Cerebellar nuclear complex (tissue), 1 donor: ENCODE data around the gene BCAS3.

Experiments used
- DNase-seq, 2 experiments: peaks; one replicate each; lab custom pipeline; 2025; lab: John Stamatoyannopoulos, UW

The BCAS3 gene

DNA sequence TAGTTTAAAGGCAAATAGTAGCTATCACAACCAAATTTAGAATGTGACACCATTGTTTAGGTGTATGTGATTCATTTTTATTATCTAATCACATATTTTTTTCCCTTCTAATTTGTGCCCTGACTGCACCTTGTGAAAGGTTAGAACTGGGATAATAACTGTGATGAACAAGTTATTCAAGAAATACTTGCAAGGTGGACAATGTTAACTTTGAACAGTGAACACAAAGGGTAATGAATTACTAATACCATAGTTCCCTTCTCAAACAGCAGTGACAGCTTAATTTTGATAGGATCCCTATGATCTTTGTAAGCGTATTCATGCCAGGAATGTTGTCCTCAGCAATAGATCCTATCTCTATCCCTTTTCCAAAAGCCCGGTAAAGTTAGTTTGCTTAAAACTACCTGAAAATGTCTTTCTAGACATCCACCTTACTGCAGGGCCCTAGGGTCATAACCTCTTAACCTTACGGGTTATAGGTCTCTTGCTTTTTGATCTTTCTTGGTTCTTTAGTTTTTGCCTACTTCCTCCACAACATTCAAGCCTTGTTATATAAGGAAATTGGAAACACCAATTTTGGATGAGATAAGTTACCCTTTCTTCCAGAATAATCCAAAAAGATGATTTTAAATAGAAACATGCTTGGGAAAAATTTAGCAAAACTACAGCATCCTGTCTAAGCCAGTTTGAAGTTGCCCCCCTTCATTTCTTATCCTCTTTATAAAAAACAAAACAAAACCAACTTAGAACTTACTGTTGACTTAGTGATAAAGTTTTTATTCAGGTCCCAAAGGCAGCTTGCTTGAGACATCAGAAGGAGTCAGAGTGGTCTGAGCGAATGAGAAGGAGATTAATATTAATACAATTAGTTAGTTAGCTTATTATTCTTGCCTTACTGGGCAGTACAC is 522.0 kb downstream of the BCAS3 start:
- no peak for DNase-seq

DNA sequence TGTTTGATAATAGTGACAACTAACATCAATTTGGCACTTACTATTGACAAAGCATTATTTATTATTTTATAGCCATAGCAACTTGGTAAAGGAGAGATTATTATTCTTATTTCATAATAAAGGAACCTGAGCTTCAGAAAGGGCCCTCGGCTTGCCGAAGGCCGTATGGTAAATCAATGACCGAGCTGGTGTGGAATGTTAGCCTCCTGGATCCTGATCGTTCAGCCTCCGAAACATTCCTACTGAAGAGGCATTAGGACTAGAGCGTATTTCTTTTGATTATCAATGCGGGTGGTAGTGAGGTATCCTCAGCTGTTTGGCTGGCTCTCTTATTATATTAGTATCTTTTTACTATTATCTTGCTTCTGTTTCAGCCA is 522.7 kb downstream of the BCAS3 start:
- no peak for DNase-seq

DNA sequence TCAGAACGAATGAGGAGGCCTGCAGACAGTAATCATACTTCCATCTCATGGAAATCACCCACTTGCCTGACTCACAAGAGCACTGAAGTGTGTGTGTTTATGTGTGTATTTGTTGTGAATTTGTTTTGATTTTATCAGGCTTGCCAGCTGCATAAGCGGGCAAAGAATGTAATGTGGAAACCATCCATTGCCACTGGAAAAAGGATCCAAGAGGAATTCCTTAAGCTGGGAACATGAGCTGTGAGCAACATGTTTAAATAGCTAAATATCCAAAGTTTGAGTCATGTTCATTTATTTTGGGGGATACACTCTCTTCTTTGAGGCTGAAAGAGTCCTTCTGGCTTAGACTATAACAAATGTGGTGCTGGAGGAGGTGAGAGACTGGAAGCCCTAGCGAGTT is 523.6 kb downstream of the BCAS3 start:
- no peak for DNase-seq

DNA sequence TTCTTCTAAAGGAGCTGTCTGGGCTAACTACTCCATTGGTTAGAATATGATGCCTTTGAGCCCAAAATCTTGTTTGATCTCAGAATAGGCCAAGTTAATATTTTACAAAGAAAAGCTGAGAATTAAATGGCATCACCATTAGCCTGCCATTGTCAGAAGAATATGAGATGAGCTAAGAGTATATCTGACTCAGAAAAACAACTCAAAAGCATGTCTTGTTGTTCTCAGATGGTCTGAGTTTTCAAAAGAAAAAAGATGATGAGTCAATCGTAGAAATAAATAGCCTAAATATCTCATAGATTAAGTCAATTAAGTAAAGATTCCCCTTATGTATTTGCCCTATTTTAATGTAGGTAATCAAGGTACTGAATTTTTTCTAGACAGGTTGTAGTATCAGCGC is 524.9 kb downstream of the BCAS3 start:
- no peak for DNase-seq

DNA sequence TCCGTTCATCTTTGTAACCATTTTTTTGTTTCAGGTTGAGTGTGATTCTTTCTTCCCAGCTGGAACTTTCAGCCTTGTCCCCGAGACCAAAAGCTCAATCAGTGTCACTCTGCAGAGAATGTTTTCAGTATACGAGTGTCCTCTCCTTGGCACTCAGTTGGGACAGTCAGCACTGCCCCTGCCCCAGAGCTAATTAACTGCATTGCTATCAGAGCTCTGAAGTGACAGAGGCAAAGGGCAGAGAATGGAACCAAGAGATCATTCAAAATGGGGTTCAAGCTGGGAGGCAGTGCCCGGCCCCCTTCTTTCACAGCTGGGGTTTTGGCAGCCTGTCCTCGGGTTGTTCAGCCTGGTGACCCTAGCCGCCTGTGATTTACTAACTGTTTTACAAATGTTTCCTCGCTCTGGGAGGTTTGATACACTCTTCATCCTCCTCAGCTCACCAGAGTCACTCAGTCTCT is 526.0 kb downstream of the BCAS3 start:
- DNase-seq = no peak

DNA sequence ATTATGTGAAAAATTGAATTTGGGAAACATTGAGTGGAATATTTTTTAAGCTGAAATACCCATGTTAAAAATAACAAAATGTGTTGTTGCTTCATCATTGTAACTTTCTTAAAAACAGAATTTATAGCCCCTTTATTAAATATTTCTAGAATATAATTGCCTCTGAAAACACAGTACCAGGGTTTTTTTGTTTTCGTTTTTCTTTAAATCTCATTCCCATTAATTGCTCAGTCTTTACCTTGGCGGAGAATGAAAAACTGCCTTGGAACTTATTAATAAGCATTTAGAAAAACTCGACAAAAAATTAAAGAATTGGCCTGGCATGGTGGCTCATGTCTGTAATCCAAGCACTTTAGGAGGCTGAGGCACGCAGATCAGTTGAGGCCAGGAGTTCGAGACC is 526.8 kb downstream of the BCAS3 start:
- no peak for DNase-seq

DNA sequence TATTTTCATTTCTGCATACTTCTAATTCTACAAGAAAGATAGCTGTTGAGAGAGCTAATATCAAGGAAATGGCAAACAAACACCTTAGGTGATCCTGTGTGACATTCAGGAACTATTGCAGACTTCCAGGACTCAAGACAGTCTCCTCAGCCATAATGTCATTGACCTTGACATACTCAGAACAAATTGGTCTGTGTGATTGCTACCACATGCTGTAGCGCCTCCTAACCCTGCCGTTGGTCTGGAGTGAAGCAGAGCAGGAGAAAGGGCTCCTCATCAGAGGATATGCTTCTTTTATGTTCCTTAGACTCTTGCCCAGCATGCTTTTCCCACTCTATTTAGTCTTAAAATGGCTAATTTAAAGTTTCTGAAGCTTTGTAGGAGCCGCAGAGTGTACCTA is 527.8 kb downstream of the BCAS3 start:
- DNase-seq = no peak

DNA sequence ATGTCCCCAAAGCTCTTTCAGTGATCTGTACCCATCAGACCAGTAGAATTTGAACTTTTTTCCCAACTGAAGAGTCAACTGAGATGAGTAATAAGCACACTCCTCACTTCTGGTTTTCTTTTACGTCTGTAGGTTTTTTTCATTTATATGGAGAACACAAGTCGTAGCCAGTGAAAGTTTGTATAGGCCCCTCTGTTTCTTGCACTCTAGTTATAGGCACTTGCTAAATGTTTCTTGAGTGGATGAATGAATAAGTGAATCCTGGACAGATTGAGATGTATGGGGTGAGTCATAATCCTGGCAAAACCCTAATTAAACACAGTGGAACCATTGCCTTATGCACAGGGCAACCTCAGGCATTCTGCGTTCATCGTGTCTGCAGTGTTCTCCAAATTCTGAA is 528.3 kb downstream of the BCAS3 start:
- no peak for DNase-seq

DNA sequence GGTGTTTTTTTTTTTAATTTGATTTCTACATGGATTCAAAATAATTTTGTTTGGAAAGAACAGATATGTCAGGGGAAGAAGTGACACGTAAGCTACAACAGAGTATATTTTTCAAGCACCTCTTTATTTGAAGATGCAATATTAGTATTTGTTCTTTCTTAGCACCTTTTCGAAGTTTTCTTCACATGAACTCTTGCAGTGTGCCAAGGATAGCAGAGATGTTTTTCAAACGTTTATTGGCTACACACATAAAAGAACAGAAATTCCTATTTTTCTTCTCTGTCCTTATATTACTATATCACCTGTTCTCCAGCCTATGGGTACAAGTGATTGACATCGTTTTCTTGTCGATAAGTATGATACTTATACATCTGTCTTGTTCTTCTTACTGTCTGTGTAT is 529.3 kb downstream of the BCAS3 start:
- no peak for DNase-seq

DNA sequence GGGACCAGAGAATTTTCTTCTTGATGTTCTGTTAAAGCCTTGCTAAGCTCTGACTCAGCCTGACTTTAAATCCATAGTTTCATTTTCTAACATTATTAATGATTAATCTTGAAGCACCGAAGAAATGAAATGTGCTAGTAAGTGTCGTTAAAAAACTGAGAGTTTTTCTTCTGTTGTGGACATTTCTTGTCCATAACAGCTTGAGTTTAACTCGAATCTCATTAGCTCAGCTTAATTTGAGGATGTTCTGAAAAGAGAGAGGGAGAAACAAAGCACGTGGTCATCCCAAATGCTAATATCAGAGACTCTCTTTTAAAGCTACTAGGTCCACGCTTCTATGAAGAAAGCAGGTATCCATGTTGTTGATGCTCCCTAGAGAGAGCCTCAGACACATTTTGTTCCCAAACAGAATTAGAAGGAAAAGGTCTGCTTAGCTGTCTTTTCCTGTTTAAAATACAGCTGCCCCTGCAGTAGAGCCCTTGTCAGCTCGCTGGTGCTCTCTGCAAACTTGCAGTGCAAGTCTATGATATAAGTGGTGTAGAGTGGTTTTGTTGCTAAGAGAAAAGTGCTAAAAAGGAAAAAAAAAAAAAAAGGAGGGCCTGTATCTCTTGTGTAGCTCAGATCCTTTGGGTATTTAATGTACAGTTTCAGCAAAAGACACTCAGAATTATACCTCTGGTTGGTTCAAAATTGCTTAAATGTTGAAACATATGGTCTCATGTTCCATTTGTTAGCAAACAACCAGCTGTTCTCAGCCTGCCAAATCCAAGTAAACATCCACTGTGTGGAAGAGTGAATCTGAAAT is 530.9 kb downstream of the BCAS3 start:
- DNase-seq = no peak

DNA sequence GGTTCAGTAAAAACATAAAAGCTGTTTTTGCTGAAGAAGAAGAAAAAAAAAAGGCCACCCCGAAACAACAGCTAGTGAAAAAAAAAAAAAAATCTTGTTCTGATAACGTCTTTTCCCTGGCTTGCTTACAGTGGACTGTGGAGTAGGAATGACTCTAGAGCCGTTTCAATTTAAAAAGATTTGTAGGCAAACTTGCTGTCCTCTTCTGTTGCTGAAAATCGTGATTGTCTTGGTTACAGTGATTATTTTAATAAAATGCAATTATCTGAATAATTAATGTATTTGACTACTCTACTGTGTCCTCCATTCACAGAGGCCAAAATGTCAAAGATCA is 531.4 kb downstream of the BCAS3 start:
- DNase-seq = no peak

DNA sequence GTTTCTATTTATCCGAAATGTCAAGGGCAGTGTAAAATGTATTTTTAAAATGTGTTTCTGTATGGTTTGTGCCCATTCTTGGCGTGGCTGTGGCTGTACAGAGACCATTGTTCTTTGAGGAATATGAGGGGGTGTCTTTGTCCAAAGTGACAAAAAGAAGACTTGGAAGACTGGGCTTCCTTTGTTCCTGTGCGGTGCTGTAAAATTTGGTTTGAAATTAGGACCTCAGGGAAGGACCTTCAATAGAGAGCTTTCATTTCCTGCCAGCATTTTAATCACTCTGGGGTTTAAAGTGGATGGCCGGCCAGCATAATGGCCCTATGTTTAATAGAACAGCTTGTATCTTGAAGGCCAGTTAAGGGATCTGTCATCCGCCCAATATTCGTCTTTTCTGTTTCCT is 531.9 kb downstream of the BCAS3 start:
- no peak for DNase-seq

DNA sequence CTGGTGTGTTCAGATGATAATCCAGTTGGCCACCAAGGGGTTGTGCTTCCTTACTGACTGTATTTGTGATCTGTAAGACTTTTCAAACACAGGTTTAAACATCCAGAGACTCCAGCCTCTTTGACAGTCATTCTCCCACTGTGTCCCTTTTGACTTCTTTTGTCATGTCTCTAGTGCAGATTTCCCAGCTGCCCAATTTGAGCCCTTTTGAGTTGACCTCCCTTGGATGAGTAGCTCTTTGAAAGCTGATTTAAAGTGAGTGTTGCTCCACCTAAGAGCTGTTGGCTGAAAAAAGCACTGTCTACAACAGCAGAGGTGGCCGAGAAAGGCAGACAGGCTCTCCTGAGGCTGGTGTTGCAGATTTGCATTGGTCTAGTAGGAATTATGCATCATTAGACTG is 533.6 kb downstream of the BCAS3 start:
- DNase-seq = no peak

DNA sequence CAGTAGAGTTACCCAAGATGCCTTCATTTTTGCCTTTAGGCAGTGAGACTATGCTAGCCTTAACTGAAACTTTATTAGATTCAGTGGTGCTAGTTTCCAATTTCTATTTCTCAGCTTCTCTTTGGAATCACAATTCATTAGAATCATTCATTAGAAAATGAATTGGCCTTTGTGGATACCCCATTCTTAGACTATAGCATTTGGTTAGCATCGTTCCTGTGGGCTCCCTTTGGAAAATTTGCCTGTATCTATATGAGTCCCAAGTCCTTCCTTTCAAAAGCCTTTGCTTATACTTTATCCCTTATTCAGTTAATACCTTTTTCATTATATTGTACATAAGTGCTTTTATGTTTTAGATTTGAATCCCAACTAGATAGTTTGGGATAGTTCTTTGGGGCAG is 535.0 kb downstream of the BCAS3 start:
- DNase-seq = no peak

DNA sequence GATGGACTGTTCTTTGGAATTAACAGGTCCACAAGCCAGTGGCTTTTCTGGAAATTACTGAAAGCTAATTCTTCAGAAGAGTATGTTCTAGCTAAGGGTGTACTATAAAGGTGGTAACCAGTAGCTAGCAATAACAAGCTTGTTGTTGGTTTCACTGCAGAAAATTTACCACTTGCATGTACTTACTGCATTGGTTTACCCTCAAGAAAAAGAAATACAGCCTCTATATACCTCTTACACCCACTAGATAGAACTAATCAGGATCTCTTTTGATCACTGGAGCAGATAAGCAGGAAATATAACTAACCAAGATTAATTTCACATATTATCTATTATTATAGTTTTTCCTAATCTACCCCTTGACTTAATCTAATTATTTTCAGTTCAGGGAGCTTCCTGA is 537.1 kb downstream of the BCAS3 start:
- no peak for DNase-seq

DNA sequence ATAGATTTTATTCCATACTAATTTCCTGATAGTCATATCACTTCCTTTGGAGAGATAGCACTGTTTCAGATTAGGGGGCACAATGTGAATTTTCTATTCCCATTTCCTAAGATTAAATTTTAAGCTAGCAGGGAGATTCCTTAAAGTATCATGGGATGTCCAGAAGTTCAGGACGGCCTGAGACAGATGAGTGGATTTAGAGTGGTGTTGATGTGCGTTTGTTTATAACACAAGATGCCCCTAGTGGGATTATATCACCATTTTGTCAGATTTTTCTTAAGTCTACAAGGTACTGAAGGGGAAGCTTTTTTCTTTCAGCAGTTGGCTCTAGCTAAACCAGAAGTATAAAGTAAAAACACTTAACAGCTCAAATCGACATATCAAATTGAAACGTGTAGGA is 538.4 kb downstream of the BCAS3 start:
- DNase-seq = no peak

DNA sequence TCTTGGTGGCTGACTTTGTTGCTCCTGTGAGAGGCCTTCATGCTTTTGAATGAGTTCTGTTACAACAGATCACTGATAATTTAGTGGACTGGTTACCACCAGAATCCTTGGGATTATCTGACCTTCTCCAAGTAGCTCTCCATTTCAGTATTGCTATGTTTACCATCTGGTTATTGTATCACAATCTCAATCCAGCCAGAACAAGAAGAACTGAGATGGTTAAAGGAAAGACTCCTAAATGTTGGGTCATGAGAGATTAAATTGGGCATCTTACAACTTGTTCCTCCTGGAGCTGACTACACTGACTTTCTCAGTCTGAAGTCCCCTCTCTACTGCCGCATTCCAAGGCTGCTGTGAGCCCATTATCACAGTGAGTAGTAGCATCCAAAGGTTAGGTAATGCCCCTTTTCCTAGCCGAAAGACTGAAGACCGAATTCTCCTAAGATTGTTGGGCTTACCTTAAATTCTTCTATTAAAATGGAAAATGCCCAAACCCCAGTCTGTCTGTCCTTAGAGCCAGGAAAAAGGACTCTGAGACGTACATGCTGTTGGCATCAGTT is 540.3 kb downstream of the BCAS3 start:
- DNase-seq = no peak

DNA sequence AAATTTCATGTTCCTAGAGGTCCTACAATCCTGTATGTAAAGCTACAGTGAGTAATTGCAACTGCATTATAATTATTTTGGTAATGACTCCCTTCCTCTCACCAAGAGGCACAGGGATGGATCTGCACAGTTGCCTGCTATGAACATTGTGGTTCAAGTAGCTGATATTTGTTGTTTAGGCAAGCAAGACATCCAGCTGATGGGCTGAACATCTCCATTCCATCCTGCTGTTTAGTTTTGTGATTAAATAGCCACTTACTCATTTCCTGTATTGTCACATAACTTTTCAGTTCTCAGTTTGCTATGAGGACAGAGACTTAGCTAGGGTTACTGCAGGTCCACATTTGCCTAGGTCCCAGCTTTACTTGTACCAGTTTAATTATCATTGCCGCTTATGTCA is 540.8 kb downstream of the BCAS3 start:
- no peak for DNase-seq

DNA sequence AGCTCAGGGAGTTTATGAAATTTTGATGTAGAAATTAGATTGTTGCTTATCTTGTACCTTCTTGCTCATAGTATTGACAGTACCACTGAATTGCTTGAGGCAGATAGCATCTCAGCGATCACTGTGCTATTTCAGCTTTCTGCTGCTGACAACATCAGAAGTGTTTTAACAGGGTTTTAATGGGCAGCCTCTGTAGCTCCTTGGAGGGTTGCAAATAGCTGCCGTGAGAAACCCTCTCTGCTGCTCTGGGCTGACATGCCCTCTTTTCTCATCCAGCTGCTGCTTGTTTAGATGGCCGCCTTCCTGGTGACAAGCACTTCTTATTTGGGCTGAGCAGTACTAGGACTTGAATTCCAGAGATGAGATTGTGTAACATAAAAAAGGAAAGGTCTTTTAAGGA is 541.8 kb downstream of the BCAS3 start:
- no peak for DNase-seq

DNA sequence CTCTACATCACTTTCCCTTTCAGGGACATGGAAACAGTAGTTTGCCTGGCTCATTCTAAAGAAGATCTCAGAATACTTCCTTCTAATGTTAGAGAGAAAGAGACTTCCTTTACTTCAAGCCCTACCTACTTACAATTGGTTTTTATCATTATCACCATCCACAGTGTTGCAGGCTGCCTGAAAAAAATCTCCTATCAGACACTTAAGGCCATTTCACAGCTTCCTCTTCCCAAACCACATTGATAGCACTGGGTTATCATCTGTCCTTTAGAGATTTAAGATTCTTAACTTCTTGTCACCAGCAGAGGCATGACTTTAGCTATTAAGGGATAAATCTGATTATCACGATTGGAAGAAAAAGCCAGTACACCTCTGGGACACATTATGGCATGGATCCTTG is 543.5 kb downstream of the BCAS3 start:
- DNase-seq = no peak

DNA sequence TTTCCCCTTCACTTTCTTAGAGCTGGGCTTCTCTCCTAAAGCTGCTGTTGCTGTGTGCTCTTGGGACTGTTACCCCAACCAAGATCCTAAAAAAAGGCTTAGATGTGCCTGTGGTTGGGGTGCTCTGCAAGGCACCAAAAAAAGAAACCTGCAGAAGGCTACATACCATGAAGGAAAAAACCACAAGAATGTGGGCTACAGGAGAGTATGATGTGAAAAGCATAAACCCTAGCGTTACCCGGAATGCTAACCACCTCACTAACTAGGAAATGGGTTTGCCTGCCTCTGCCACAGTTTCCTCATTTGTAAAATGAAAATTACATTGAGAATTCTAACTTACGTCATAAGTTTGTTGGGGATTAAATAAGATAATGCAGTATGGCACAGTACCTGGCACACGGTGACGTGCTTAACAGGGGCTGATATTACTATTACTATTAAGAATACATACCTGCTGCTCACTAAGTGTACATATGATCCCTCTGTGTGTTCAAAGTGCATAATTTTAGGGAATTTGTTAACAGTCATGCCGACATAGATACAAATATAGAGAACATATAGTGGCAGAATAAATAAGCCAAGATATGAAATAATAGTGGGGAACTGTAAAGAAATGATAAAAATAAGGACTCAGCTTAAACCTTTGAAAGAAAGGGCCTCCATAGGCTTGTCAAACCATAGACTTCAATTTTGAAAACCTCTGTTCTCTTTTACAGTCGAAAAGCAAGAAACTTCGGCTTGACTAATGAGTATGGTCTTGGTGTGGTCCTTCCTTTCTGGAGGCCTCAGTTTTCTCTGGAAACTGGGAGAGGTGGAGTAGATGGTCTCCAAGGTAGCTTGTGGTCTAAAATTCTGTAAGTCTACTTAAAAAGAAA is 544.2 kb downstream of the BCAS3 start:
- DNase-seq = no peak

DNA sequence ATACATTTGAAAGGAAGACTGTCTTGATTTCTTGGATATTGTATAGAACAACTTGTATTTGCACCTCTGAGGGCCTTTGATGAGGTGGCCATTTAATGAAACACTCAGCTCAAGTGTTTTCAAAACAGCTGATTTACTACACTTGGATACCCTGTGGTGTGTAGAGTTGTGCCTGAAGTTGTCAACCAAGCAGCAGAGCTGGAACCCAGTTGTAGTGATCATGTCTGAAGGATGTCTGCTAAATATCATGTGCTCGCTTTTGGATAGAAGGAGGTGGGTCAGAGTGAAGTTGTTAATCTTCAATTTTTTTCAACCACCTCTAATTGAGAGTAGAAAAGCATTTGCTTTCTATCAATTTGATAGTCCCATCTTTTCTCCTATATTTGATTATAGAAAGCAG is 546.1 kb downstream of the BCAS3 start:
- no peak for DNase-seq
